Measurements from ENCODE around the gene PTPRE.

- no peak for TF ChIP-seq POLR2AphosphoS5 (IDR thresholded peaks at IDR 0.05; ENCODE audit: low read depth, low read length)
- TF ChIP-seq POLR2A (IDR thresholded peaks at IDR 0.05; ENCODE audit: low read depth, low read length), result no peak
- no peak for TF ChIP-seq TAF1 (IDR thresholded peaks at IDR 0.05; ENCODE audit: low read depth, low read length)
- no peak for TF ChIP-seq SPI1 (IDR thresholded peaks at IDR 0.05; ENCODE audit: low read depth, low read length)
- TF ChIP-seq POU2F2 (IDR thresholded peaks at IDR 0.05; ENCODE audit: low read depth, low read length), result no peak
Measured at GRCh38 chr10:128051548-128051947, 144.6 kb downstream of the PTPRE start.
